ENCODE results near the gene TBX6. TPM values are rescaled to one million over a fixed set of nuclear protein-coding genes. Genes with fewer than 3 reads are reported as not detected.

Gene TBX6
- total and polyA plus RNA-seq, 10 of the 15 experiments (the other 5 are each of a cell fraction or from before 2014, with no cell fraction given), result 0.08 to 0.90 (median 0.31) TPM; not detected in 2

- TF ChIP-seq, protein P1, sequence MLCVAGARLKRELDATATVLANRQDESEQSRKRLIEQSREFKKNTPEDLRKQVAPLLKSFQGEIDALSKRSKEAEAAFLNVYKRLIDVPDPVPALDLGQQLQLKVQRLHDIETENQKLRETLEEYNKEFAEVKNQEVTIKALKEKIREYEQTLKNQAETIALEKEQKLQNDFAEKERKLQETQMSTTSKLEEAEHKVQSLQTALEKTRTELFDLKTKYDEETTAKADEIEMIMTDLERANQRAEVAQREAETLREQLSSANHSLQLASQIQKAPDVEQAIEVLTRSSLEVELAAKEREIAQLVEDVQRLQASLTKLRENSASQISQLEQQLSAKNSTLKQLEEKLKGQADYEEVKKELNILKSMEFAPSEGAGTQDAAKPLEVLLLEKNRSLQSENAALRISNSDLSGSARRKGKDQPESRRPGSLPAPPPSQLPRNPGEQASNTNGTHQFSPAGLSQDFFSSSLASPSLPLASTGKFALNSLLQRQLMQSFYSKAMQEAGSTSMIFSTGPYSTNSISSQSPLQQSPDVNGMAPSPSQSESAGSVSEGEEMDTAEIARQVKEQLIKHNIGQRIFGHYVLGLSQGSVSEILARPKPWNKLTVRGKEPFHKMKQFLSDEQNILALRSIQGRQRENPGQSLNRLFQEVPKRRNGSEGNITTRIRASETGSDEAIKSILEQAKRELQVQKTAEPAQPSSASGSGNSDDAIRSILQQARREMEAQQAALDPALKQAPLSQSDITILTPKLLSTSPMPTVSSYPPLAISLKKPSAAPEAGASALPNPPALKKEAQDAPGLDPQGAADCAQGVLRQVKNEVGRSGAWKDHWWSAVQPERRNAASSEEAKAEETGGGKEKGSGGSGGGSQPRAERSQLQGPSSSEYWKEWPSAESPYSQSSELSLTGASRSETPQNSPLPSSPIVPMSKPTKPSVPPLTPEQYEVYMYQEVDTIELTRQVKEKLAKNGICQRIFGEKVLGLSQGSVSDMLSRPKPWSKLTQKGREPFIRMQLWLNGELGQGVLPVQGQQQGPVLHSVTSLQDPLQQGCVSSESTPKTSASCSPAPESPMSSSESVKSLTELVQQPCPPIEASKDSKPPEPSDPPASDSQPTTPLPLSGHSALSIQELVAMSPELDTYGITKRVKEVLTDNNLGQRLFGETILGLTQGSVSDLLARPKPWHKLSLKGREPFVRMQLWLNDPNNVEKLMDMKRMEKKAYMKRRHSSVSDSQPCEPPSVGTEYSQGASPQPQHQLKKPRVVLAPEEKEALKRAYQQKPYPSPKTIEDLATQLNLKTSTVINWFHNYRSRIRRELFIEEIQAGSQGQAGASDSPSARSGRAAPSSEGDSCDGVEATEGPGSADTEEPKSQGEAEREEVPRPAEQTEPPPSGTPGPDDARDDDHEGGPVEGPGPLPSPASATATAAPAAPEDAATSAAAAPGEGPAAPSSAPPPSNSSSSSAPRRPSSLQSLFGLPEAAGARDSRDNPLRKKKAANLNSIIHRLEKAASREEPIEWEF (IDR thresholded peaks at IDR 0.05; ENCODE audit: insufficient replicate concordance, low read depth, low read length), result no peak
- TF ChIP-seq ZBTB4 (CRISPR knock-in tag; IDR thresholded peaks at IDR 0.05), result no peak
- TF ChIP-seq, protein P2, sequence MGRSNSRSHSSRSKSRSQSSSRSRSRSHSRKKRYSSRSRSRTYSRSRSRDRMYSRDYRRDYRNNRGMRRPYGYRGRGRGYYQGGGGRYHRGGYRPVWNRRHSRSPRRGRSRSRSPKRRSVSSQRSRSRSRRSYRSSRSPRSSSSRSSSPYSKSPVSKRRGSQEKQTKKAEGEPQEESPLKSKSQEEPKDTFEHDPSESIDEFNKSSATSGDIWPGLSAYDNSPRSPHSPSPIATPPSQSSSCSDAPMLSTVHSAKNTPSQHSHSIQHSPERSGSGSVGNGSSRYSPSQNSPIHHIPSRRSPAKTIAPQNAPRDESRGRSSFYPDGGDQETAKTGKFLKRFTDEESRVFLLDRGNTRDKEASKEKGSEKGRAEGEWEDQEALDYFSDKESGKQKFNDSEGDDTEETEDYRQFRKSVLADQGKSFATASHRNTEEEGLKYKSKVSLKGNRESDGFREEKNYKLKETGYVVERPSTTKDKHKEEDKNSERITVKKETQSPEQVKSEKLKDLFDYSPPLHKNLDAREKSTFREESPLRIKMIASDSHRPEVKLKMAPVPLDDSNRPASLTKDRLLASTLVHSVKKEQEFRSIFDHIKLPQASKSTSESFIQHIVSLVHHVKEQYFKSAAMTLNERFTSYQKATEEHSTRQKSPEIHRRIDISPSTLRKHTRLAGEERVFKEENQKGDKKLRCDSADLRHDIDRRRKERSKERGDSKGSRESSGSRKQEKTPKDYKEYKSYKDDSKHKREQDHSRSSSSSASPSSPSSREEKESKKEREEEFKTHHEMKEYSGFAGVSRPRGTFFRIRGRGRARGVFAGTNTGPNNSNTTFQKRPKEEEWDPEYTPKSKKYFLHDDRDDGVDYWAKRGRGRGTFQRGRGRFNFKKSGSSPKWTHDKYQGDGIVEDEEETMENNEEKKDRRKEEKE (IDR thresholded peaks at IDR 0.05), result no peak
- peak; percentile 96 for TF ChIP-seq SIN3A (IDR thresholded peaks at IDR 0.05; ENCODE audit: low read depth, low read length)
- TF ChIP-seq, protein P3, sequence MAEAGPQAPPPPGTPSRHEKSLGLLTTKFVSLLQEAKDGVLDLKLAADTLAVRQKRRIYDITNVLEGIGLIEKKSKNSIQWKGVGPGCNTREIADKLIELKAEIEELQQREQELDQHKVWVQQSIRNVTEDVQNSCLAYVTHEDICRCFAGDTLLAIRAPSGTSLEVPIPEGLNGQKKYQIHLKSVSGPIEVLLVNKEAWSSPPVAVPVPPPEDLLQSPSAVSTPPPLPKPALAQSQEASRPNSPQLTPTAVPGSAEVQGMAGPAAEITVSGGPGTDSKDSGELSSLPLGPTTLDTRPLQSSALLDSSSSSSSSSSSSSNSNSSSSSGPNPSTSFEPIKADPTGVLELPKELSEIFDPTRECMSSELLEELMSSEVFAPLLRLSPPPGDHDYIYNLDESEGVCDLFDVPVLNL (IDR thresholded peaks at IDR 0.05; ENCODE audit: low read depth, low read length), result no peak
- TF ChIP-seq, protein P4, sequence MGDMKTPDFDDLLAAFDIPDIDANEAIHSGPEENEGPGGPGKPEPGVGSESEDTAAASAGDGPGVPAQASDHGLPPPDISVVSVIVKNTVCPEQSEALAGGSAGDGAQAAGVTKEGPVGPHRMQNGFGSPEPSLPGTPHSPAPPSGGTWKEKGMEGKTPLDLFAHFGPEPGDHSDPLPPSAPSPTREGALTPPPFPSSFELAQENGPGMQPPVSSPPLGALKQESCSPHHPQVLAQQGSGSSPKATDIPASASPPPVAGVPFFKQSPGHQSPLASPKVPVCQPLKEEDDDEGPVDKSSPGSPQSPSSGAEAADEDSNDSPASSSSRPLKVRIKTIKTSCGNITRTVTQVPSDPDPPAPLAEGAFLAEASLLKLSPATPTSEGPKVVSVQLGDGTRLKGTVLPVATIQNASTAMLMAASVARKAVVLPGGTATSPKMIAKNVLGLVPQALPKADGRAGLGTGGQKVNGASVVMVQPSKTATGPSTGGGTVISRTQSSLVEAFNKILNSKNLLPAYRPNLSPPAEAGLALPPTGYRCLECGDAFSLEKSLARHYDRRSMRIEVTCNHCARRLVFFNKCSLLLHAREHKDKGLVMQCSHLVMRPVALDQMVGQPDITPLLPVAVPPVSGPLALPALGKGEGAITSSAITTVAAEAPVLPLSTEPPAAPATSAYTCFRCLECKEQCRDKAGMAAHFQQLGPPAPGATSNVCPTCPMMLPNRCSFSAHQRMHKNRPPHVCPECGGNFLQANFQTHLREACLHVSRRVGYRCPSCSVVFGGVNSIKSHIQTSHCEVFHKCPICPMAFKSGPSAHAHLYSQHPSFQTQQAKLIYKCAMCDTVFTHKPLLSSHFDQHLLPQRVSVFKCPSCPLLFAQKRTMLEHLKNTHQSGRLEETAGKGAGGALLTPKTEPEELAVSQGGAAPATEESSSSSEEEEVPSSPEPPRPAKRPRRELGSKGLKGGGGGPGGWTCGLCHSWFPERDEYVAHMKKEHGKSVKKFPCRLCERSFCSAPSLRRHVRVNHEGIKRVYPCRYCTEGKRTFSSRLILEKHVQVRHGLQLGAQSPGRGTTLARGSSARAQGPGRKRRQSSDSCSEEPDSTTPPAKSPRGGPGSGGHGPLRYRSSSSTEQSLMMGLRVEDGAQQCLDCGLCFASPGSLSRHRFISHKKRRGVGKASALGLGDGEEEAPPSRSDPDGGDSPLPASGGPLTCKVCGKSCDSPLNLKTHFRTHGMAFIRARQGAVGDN (IDR thresholded peaks at IDR 0.05), result peak; percentile 72
- no peak for TF ChIP-seq MEF2B (IDR thresholded peaks at IDR 0.05; ENCODE audit: partially characterized antibody, poor library complexity, severe bottlenecking)
- TF ChIP-seq PBX3 (IDR thresholded peaks at IDR 0.05; ENCODE audit: insufficient replicate concordance, low read depth, low read length), result peak; percentile 46
Measured at GRCh38 chr16:30096105-30096861, 4.6 kb upstream of the TBX6 start, which contains the start of gene YPEL3 (continued).

All from GM12878 (cell line).